IMR-90 (cell line): ENCODE measurements around the gene TMBIM6.

Experiments used
- CHD1 ChIP-seq: IDR thresholded peaks from 2 replicates; pipeline ENCODE4 v1.6.1; 2012; ENCODE audit warnings: low read depth, low read length, improper control_type of control experiment
- FOS ChIP-seq: fragments of 150-350 bp; IDR thresholded peaks from 2 replicates; pipeline ENCODE4 v1.6.1; 2016; ENCODE audit warnings: low read depth, low read length
- MAZ ChIP-seq: IDR thresholded peaks from 2 replicates; pipeline ENCODE4 v1.6.1; 2012; ENCODE audit warnings: low read depth, mild to moderate bottlenecking, low read length, improper control_type of control experiment, moderate library complexity, borderline replicate concordance
- TF ChIP-seq, protein P1 (sequence below): conservative IDR thresholded peaks from 2 replicates; pipeline ENCODE4 v1.5.1; 2012; ENCODE audit warnings: mild to moderate bottlenecking, low read depth, low read length, improper control_type of control experiment

DNA sequence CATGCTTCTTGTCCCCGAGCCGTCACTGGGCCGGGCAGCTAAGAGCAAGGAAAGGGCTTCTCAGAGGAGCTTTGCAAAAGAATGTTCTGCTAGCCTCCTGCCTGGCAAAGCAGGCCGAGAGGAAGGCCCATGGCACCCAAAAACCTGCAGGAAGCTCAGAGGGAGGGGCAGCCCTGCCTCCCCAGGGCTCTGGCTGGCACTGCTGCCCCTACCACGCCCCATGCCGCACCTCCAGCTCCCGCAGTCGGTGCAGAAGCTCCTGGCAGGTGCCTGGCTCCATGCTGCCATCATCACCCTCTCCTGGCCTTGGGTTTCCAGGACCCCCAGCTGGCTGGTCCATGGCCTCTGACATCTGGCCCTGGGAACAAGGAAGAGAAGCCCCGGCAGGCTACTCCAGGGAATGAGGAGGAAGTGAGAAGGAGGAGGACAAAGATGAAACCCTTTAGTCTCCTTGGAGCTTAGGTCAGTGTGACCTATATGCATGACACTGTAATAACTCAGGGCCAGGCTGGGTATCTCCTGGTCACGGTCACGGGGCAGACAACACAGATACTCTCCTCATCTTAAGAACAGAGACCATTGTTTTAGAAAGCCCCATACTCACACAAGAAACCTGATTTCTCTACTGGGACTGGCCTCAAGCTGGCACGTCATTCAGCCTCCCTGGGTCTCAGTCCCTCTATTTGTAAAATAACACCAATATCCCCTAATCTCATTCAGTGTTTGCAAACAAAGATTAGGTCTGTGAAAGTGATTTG lies 62.5 kb downstream of the TMBIM6 start:
- TF ChIP-seq, protein P1, sequence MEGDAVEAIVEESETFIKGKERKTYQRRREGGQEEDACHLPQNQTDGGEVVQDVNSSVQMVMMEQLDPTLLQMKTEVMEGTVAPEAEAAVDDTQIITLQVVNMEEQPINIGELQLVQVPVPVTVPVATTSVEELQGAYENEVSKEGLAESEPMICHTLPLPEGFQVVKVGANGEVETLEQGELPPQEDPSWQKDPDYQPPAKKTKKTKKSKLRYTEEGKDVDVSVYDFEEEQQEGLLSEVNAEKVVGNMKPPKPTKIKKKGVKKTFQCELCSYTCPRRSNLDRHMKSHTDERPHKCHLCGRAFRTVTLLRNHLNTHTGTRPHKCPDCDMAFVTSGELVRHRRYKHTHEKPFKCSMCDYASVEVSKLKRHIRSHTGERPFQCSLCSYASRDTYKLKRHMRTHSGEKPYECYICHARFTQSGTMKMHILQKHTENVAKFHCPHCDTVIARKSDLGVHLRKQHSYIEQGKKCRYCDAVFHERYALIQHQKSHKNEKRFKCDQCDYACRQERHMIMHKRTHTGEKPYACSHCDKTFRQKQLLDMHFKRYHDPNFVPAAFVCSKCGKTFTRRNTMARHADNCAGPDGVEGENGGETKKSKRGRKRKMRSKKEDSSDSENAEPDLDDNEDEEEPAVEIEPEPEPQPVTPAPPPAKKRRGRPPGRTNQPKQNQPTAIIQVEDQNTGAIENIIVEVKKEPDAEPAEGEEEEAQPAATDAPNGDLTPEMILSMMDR, result no peak
- TF ChIP-seq CHD1, result no peak
- no peak for TF ChIP-seq MAZ
- no peak for TF ChIP-seq FOS
